ENCODE results near the gene COL19A1.

DNA sequence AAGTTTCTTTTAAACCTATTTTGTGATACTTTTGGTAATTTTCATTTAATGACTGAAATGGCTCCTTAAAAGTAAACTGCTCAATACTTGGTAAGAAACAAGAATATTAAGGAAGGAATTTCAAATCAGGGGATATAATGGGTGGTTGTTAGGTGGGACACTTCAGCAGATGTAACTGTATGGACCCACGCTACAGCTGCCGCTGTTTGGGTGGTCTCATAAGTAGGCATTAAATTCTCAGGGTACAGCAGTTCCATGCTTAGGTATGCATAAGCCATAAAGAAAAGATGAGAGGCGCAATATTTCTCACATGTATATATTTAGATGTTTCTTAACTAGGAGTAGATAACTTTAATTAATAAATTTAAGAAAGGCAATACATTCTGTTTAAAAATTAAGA lies 35.0 kb downstream of the COL19A1 start:
- TF ChIP-seq POLR2AphosphoS5 (IDR thresholded peaks at IDR 0.05; ENCODE audit: borderline replicate concordance, low read depth, low read length) (no peak), EZH2 (IDR thresholded peaks at IDR 0.05) (no peak), FOXP2 (optimal IDR thresholded peaks at IDR 0.05; ENCODE audit: control extremely low read depth, extremely low read length, insufficient read depth) (no peak)
